HEK293T (cell line): Measurements from ENCODE around the gene M1AP.

ENCODE experiments used
- ARNT ChIP-seq: fragments of 450-650 bp; IDR thresholded peaks from 2 replicates; pipeline ENCODE4 v1.6.1; 2017; ENCODE audit warnings: mild to moderate bottlenecking
- BHLHE40 ChIP-seq: fragments of 450-650 bp; IDR thresholded peaks from 2 replicates; pipeline ENCODE4 v1.6.1; 2016; ENCODE audit warnings: mild to moderate bottlenecking, moderate library complexity, borderline replicate concordance
- CTBP1 ChIP-seq: fragments of 450-650 bp; IDR thresholded peaks from 2 replicates; pipeline ENCODE4 v1.6.1; 2016; ENCODE audit warnings: borderline replicate concordance
- ELF4 ChIP-seq: fragments of 450-650 bp; IDR thresholded peaks from 2 replicates; pipeline ENCODE4 v1.6.1; 2017; ENCODE audit warnings: antibody characterized with exemption
- FOXA1 ChIP-seq: fragments of 450-650 bp; IDR thresholded peaks from 2 replicates; pipeline ENCODE4 v1.6.1; 2016; ENCODE audit warnings: mild to moderate bottlenecking
- FOXK2 ChIP-seq: fragments of 450-650 bp; IDR thresholded peaks from 2 replicates; pipeline ENCODE4 v1.6.1; 2016; ENCODE audit warnings: mild to moderate bottlenecking
- HDGF ChIP-seq: fragments of 450-650 bp; IDR thresholded peaks from 2 replicates; pipeline ENCODE4 v1.6.1; 2017; ENCODE audit warnings: antibody characterized with exemption, borderline replicate concordance
- LEF1 ChIP-seq: fragments of 450-650 bp; IDR thresholded peaks from 2 replicates; pipeline ENCODE4 v1.6.1; 2017; ENCODE audit warnings: mild to moderate bottlenecking, borderline replicate concordance
- NFRKB ChIP-seq: fragments of 450-650 bp; IDR thresholded peaks from 2 replicates; pipeline ENCODE4 v1.6.1; 2016; ENCODE audit warnings: mild to moderate bottlenecking, moderate library complexity
- PKNOX1 ChIP-seq: fragments of 450-650 bp; IDR thresholded peaks from 2 replicates; pipeline ENCODE4 v1.6.1; 2016
- SP1 ChIP-seq: fragments of 450-650 bp; IDR thresholded peaks from 2 replicates; pipeline ENCODE4 v1.6.1; 2017
- SUZ12 ChIP-seq: fragments of 450-650 bp; IDR thresholded peaks from 2 replicates; pipeline ENCODE4 v1.6.1; 2016; ENCODE audit warnings: mild to moderate bottlenecking
- TARDBP ChIP-seq: fragments of 450-650 bp; IDR thresholded peaks from 2 replicates; pipeline ENCODE4 v1.6.1; 2016
- ZNF384 ChIP-seq: fragments of 450-650 bp; IDR thresholded peaks from 2 replicates; pipeline ENCODE4 v1.6.1; 2016

GRCh38 chr2:74560591-74560990, 87.5 kb downstream of the M1AP start:
- TF ChIP-seq ELF4, result no peak
- TF ChIP-seq FOXK2, result no peak
- TF ChIP-seq BHLHE40, result no peak
- no peak for TF ChIP-seq NFRKB
- no peak for TF ChIP-seq CTBP1
- no peak for TF ChIP-seq TARDBP
- TF ChIP-seq PKNOX1, result no peak
- no peak for TF ChIP-seq FOXA1
- no peak for TF ChIP-seq ZNF384
- TF ChIP-seq ARNT, result no peak
- TF ChIP-seq SUZ12, result no peak
- no peak for TF ChIP-seq HDGF
- no peak for TF ChIP-seq LEF1
- TF ChIP-seq SP1, result no peak
